Activated T-cell treated with anti-CD3 and anti-CD28 coated beads, Interleukin-2, amount 50 U/mL, for 4 hours (primary cell): Measurements from ENCODE around the gene ZMYND15. TPM values are rescaled to one million over a fixed set of nuclear protein-coding genes. Genes with fewer than 3 reads are reported as not detected.

ENCODE experiments used
- total RNA-seq, 3 donors: library from RNA; stranded (reverse); gene quantifications; one replicate each; pipeline ENCODE4 v1.2.1, GENCODE V29; 2021

The ZMYND15 gene
- total RNA-seq, 3 donors from 2014 or later = 0.13 TPM; not detected in 2

Other genes starting within 250 kb of the ZMYND15 start
- under 1 TPM; 0.33 to 0.47 (median 0.46) TPM for gene SPNS2, start 241.0 kb upstream of the ZMYND15 start, total RNA-seq
- gene MYBBP1A, start 184.4 kb upstream of the ZMYND15 start, total RNA-seq = 100 to 1,000 TPM; 261 to 278 (median 263) TPM
- gene GGT6, start 179.3 kb upstream of the ZMYND15 start, total RNA-seq = not detected
- not detected for gene SMTNL2, start 155.3 kb upstream of the ZMYND15 start, total RNA-seq
- not detected for gene ALOX15, start 98.2 kb upstream of the ZMYND15 start, total RNA-seq
- gene PELP1, start 35.7 kb upstream of the ZMYND15 start, total RNA-seq = 100 to 1,000 TPM; 163 to 189 (median 188) TPM
- 10 to 100 TPM; 89.7 to 99.4 (median 94.7) TPM for gene ARRB2, start 29.2 kb upstream of the ZMYND15 start, total RNA-seq
- 10 to 100 TPM; 19.6 to 21.6 (median 20.6) TPM for gene MED11, start 8.4 kb upstream of the ZMYND15 start, total RNA-seq
- 1 to 10 TPM in 2 of 3 donors, under 1 TPM in 1; 0.76 to 1.5 (median 1.3) TPM for gene CXCL16, start 95 bp downstream of the ZMYND15 start, total RNA-seq
- gene TM4SF5, start 32.1 kb downstream of the ZMYND15 start, total RNA-seq = not detected
- under 1 TPM in 1 of 3 donors, not detected in 2; 0.33 TPM for gene VMO1, start 46.5 kb downstream of the ZMYND15 start, total RNA-seq
- gene GLTPD2, start 49.1 kb downstream of the ZMYND15 start, total RNA-seq = not detected
- gene PSMB6, start 56.3 kb downstream of the ZMYND15 start, total RNA-seq = 100 to 1,000 TPM; 283 to 292 (median 291) TPM
- gene PLD2, start 67.3 kb downstream of the ZMYND15 start, total RNA-seq = 10 to 100 TPM in 1 of 3 donors, 1 to 10 TPM in 2; 6.5 to 12.6 (median 8.9) TPM
- 10 to 100 TPM; 43.3 to 51.5 (median 45.1) TPM for gene MINK1, start 93.5 kb downstream of the ZMYND15 start, total RNA-seq
- gene C17orf107, start 159.7 kb downstream of the ZMYND15 start, total RNA-seq = 1 to 10 TPM; 1.5 to 3.6 (median 2.7) TPM
- gene CHRNE, start 163.3 kb downstream of the ZMYND15 start, total RNA-seq = under 1 TPM; 0.18 to 0.71 (median 0.35) TPM
- gene GP1BA, start 192.4 kb downstream of the ZMYND15 start, total RNA-seq = under 1 TPM; 0.21 to 0.49 (median 0.25) TPM
- gene SLC25A11, start 200.2 kb downstream of the ZMYND15 start, total RNA-seq = 100 to 1,000 TPM in 1 of 3 donors, 10 to 100 TPM in 2; 89.7 to 102 (median 98.1) TPM
- 100 to 1,000 TPM; 121 to 140 (median 129) TPM for gene RNF167, start 200.4 kb downstream of the ZMYND15 start, total RNA-seq
- gene PFN1, start 208.7 kb downstream of the ZMYND15 start, total RNA-seq = 1,000 to 10,000 TPM; 1,652 to 1,716 (median 1,674) TPM
- 10 to 100 TPM; 25.8 to 26.9 (median 26.0) TPM for gene ENO3, start 211.3 kb downstream of the ZMYND15 start, total RNA-seq
- gene SPAG7, start 228.0 kb downstream of the ZMYND15 start, total RNA-seq = 10 to 100 TPM; 47.7 to 67.4 (median 56.9) TPM
- gene CAMTA2, start 247.8 kb downstream of the ZMYND15 start, total RNA-seq = 100 to 1,000 TPM in 2 of 3 donors, 10 to 100 TPM in 1; 87.8 to 141 (median 101) TPM